Stimulated activated CD4-positive, alpha-beta T cell treated with anti-CD3 and anti-CD28 coated beads, Interleukin-4, amount 100 ng/mL, for 1 hour (primary cell): ENCODE measurements around the gene KIF7.

Experiments
- DNase-seq: peaks from one replicate; pipeline ENCODE4 v3.0.0-alpha.2; 2020

KIF7 gene

DNA sequence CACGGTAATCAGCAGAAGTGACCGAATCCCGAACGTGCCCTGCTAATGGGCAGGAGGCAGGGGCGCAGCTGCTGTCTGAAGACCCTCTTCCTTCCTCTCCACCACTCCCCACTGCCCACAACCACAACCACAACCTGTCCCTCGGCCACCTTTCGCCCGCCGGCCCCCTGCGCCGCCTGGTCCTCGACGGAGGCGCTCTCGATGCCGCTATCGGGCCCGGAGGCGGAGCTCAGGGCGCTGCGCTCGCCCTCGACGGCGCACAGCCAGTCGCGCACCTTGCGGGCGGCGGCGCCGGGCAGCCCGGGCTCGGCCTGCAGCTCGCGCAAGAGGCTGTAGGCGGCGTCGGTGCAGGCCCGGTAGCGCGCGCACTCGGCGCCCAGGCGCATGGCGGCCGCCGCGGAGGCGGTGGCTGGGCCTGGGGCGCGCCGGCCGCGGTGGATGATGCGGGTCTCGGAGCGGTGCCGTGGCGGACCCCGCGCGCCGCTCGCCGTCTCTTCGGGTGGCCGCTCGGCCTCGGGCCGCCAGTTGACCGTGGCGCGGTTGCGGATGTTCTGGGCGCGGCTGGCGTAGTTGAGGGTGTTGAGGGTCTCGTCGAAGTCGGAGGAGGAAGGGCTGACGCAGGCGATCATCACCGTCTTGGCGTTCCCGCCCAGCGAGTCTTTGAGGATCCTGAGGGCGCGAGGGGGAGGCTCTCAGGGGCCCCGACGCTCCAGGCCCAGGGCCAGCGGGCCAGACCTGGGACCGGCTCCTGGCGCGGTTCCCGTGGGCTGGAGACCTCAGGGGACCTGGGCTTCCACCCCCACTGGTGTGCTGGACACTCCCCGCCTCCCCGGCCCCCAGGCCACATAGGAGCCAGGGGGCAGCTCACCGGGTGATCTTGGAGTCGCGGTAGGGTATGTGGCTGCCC, 6.9 kb downstream of the KIF7 start:
- DNase-seq = no peak

DNA sequence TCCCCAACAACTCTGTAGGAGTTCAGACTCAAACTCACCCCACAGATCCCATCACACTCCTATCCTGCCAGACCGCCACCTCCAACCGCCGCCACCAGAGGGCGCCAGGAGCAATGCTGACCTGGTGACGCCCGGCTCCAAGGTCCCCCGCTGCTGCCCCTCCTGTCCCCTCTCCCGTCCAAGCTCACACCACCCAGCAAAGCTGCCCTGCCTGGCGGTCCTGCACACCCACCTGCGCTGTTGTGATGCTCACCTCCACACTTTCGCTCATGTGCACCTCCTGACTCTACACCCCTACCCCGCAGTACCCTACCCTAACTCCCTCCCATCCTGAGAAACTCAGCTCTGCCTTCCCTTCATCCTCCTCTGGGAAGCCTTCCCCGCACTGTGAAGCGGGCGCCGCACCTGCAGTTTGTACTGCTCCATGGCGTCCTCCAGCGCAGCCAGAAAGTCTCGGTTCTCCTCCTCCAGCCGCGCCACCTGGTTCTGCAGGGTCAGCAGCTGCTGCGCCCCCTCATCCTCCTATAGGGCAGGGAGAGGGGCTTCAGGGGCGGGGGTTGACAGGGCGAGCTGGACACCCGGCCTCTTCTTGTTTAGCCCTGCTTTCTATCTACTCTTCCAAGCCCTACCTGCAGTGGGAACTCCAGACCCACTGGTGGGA, 7.9 kb downstream of the KIF7 start:
- DNase-seq = peak; percentile 64

DNA sequence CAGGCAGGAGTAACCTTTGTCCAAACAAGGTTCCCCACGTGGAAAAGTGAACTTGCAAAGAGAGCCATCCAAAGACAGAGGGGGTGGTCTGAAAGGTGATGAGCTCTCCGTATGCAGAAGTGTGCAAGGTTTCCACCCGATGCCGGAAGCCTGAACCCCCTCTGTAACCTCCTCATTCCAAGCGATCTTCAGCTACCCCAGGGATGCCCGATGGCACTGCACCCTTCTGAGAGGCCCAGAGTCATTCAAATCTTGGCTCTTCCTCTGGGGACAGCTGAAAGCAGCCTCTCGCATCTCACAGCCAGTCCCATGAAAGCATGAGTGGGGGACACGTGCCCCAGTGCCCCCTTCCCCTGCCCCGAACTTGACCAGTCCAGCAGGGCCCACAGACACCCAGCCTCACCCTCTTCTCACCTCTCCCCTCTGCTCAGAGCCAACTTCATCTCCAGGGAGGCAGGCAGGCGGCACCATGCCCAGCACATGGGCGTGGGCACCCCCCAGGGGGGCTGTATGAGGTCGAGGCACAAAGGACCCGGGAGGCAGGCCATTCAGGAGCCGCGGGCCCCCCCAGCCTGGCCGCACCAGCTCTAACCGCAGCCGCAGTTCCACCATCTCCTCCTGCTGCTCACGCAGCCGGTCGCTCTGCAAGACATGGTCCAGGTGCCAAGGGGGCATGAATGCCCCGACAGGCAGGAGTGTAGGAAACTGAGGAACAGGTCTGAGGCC, 8.7 kb downstream of the KIF7 start:
- no peak for DNase-seq

DNA sequence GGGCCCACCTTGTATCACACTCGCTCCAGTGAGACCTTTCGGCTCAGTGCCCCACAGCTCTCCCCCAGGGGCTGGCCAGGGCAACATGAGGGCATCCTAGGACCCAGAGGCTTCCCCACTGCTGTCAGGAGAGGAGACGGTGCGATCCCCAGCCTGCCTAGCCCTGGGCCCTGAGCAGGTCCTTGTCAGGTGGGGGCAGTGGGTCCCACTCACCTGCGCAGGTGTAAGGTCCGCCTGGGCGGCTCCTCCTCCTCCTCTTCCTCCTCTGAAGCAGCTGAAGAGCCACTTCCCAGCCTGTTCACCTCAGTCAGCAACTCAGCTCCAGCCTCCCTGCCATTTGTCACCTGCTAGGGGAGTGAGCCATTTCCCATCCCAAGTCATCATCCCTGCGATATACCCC, 9.6 kb downstream of the KIF7 start:
- DNase-seq = no peak

DNA sequence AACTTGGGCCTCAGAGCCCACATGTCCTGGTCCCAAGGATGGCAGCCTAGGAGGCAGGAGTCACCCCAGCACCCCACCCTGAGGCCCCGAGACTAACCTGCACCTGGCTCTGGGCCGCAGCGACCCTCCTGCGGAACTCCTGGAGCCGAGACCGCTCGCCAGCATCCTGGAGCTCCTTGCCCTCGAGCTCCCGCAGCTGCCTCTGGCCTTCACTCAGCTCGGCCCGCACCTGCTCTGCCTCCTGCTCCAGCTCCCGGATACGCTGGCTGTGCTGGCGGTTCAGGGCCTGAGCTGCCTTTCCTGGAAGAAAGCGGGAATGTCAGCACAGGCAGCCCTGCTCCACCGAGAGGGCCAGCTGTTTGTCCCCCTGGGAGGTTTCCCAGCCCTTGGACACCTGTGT, 13.2 kb downstream of the KIF7 start:
- no peak for DNase-seq

DNA sequence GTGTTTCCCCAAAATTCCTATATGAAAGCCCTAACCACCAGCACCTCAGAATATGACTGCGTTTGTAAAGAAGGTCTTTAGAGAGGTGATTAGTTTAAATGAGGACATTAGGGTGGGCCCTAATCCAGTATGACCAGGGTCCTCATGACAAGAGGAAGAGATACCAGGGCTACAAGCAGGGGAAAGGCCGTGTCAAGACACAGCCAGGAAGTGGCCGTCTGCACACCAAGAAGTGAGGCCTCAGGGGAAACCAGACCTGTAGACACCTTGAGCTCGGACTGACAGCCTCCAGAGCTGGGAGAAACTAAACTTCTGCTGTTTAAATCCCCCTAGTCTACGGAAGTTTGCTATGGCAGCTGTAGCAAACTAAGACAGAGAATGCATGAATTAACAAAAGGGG, 14.2 kb downstream of the KIF7 start:
- no peak for DNase-seq

DNA sequence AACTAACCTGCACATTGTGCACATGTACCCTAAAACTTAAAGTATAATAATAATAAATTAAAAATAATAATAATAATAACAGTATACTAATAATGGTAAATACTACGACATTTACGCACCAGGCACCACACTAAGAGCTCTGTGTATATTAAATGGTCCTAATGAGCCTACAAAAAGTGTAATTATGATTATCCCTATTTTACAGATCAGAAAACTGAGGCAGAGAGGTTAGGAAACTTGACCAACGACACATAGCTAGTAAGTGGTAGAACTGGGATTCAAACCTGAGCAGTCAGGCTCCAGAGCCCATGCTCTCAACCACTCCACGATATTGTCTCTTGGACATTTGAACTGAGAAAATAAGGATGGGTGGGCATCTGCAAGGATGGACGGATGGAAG, 15.0 kb downstream of the KIF7 start:
- no peak for DNase-seq

DNA sequence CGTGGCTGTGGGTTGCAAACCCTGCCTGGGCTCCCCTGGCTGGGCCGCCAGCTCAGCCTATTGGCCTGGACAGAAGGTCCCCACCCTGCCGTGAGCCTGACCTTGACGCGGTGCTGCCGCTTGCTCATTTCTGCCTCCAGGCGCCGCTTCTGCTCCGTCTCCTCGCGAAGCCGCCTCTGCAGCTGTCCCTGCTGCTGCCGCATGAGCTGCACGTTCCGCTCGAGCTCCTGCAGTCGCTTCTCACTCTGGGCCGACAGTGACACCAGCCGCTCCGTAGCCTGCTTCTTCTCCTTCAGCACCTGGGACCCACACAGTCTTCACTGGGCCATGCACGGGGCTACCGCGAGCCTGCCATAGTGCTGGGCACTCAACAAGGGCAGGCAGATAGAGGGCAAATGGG, 21.7 kb downstream of the KIF7 start:
- DNase-seq = no peak

DNA sequence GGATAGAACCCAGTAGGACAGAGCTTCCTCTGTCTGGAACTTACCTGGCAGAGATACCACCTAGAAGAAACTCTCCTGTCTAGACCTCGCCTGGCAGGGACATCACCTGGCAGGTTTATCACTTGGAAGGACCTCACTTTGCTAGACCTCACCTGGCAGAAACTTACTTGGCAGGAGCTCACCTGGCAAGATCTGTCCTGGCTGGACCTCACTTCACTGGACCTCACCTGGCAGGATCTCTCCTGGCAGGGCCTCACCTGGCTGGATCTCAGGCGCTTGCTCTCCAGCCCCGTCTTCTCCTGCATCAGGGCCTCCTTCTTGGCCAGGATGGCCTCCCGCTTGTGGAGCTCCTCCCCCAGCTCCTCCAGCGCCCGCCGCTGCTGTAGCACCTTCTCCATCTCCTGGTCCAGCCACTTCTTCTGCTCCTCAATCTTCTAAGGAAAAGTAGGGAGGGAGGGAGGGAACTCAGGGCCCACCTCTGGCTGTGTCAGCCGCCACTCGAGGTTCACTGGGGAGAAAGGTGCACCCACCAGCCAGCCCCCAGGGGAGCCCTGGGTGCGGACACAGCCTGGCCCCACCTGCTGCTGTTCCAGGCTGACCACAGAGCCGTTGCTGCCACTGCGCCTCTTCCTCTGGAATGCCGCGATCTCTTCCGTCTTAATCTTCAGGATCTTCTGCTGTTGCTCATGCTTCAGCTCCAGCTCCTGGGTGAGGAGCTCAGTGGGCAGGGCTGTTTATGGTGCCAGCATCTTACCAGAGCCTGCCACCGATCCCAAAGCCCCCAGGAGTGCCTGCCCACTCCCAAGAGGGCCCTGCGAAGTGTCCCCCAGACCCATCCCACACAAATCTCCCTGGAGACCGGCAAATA, 22.5 kb downstream of the KIF7 start:
- no peak for DNase-seq

DNA sequence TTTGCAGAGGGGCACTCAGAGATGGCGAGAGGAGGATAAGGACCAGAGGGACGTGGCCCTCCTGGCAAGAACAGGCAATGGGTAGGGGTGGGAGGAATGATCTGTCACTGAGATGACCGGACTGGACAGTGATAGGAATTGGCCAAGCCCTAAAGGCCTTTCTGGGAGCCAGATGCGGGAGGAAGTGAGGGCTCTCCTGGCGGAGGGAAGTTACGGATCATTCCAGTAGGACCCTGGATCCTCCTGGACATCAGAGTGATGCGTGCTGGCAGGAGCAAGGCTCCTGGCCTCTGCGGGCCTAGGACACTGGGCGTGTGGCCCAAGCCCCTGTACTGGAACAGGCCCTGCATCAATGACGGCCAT, 23.4 kb downstream of the KIF7 start:
- DNase-seq = no peak

DNA sequence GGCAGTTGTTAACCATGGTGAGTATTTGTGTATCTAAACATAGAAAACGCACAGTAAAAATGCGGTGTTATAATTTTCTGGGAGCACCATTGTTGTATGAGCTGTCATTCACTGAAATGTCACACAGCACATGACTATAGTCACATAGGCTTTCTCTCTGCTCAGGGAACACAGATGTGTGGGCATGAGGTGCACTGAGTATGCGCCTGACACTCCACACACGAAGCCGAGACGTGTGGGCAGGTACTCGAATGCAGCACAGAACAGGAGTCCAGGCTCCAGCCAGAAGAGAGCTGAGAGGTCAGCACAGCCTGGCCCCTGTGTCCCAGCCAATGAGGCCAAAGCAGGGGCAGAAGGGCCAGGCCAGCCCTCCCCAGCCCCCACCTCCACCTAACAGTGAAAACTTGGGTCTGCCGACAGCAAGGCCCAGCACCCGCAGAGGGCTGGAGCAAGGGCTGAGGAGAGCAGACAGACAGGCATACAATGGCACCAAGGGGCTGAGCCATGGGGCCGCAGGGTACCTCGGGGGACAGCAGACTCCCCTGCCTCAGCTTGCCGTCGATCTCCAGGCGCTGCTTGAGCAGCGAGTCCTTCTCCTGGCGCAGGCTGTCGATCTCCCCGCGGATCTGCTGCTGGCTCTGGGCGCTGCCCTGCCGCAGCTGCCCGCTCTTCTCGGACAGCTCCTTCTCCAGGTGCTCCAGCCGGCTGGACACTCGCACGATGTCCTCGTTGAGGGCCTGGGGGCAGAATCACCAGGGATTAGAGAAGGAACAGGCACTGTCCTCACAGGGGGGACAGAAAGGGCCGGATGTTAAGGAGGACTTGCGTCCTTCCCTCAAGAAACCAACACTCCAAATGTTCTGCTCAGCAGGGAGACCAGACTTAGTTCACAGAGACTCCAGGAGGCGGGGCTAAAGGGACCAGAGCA, 24.0 kb downstream of the KIF7 start:
- no peak for DNase-seq

DNA sequence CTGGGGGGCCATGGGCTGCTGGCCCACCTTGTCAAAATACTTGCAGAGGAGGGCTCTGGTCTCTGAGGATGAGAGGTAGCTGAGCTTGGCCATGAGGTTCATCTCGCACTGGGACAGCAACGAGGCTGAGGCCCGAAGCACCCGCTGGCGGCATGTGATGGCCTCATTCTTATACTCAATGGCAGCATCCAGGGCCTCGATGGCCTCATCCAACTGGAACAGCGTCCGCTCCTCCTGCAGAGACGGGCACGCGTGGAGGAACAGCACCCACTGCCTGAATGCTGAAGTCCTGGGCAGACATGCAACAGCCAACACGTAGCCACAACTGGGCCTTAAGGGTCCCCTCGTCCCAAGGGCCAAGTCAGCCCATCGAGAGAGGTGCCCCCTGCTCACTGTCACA, 25.0 kb downstream of the KIF7 start:
- no peak for DNase-seq

DNA sequence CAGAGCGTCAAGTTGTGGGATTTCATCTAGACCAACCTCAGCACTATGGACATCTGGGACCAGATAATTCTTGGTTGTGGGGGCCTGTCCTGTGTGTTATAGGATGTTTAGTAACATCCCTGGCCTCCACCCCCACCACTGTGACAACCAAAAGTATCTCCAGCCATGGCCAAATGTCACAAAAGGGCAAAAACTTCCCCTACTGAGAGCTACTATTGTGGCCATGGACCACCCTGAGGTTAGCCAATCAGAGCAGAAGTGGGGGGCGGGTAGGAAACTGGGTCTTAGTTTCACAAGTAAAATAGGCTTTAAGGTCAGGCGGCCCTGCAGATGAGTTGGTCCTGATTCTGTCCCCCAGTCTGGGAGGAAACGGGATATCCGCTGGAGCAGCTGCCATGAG, 25.4 kb downstream of the KIF7 start:
- no peak for DNase-seq

DNA sequence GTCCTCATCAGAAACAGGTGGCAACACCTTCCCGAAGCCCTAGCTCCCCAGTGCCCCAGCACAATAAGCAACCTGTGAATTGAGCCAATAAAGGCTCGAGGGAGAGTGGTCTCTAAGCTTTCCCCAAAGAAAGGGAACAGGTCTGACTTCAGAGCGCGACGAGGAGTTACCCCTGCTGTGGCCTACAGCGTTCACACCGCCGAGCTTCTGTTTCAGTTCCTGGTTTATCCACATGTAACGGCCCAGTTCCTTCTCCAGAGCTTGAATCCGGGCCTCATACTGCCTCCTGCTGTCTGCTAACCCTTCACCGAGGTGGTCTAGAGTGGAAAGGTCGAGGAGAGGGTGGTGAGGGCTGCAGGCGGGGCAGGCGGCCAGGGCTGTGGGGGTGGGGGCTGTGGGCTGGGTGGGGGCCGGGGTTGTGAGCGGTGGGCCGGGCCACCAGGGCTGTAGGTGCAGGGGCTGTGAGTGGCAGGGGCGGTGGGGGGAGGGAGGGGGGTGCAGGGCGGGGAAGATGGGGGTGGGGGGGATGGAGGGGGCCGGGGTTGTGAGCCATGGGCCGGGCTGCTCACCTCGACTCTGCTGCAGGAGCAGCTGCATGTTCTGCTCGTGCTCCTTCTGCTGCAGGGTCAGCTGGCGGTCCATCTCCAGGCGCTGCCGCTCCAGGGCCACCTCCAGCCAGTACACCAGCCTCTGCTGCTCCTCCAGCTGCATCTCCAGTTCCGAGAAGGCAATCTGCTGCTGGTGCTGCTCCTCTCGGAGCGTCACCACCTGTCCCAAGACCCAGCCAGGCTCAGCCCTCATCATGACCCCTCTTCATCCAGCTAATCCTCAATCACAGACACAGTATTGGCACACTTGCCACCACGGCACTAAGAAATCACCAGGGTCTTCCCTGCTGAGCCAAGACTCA, 26.2 kb downstream of the KIF7 start:
- DNase-seq = no peak

DNA sequence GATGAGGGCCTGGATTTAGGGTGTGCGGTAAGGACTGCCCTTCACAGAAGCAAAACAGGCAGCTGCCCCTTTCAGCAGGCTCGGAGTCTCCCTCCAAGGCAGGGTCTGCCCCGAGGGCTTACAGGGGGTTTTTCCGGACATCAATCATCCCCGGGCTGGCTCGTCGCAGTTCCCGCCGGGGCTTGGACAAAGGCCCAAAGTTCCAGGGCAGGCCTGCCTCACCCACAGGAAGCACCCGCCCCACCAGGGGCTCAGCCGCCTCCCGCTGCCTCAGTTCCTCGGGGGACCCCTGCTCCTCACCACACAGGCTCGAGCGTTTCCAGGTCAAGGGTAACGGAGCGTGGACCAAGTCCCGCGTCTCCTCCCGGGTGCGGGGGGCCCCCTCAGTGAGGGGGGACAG, 27.0 kb downstream of the KIF7 start:
- no peak for DNase-seq

DNA sequence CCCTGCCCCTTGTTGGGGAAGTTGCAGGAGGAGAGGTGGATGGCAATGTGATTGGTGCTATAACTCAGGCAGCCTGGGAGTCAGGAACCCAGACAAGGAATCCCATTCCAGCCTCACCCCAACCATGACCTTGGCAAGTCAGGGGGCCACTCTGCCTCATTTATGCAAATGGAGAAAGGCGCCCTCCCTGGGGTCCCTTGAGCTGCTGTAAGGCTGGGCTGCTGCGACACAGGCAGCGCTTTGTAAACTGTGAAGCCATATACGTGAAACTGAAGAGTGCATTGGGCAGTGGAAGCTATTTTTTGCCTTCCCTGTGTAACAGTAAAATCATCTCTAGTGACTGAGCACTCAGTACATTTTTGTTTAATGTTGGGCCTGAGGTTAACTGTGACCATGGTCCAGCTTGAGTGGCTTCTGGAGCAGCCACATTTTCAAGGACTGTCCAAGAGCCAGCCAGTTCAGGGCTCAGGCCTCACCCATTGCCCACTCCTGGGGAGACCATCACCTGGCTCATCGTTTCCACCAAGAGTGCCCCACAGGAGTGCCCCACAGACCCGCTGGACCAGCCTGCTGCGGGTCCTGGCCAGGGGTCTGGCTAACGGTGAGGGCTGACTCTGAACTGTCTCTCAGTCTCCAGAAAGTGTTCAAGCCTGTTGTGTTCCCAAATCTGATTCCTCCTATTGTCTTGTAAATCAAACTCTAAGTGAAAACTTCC, 27.9 kb downstream of the KIF7 start:
- no peak for DNase-seq

DNA sequence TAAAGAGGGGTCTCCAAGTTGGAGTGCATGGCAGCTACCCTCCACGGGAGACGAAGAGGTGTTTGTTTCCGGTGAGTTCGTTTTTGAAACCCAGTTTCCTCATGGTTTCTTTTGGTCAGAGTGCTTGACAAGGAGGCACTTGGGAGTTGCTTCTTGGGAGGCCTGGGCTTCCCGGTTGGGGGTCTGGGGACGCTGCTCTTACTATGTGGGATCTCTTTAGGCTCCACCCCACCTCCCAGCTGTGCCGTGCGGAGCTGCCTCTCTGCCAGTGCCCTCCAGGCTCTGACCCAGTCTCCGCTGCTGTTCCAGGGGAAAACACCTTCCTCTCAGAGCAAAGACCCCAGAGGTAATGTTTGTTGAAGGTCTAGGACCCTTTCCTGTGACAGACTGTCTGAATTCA, 29.6 kb downstream of the KIF7 start:
- DNase-seq = no peak

DNA sequence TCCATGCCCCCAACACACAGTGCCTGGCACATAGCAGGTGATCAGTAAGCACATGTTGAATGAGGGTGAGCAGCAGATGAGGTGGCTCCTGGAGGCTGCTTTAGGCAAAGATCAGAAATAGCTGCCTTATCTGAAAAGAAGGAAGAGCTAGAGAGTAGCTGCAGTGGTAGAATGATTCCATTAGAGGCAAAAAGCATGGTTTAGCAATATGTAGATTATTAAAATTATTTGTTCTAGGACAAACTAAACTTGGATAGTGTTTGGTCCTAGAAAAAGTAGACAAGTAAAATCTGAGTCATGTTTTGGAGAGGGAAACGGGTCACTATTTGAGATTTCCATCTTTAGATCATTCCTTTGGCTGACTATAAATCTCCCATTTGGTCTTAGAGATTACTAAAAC, 32.1 kb downstream of the KIF7 start:
- DNase-seq = no peak

DNA sequence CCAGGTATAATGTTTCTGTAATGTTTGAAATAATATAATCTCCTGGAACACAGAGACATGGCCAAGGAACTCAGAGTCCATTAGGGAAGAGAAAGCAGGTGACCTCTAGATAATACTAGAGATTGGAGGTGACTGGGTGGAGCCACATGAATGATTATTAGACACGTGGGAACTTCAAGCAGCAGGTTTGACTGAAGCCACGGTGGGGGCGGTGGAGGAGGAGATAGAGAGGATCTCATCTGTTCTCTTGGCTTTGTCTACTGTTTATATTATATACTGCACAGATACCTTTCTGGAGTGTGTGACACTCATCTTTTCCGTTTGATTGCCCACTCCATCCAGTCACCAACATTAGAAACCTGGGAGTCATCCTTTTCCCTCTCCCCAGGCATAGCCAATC, 33.7 kb downstream of the KIF7 start:
- no peak for DNase-seq

DNA sequence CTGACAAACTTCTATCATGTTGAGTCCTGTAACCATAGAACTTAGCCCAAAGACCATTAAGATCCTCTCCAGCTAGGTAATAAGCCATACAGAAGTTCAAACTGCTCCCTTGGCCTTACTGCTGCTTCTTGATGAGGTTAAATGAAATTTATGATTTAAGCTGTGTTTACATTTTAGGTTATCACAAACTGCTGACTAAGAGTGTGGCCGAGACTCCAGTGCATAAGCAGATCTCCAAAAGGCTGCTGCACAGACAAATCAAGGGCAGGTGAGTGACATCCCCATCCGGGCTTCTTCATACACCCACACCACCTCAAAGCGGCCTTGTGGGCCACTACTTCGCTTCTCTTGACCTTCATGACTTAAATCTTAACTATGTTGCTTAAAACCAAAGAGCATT, 39.0 kb downstream of the KIF7 start:
- no peak for DNase-seq
